Fibroblast of mammary gland (primary cell): Measurements from ENCODE around the gene PPP1R12B.
"Not testable (repeated sequence)": the region's sequence is repeated elsewhere in the genome, so short reads cannot be mapped to it uniquely, and the experiment has no call there.

Source experiments
- DNase-seq: peaks from one replicate; pipeline ENCODE4 v3.0.0-alpha.2; 2010; ENCODE audit warnings: low read depth
- H3K4me3 ChIP-seq: 2 replicates; pipeline ENCODE4 v1.5.1; 2011; ENCODE audit warnings: low read depth, mild to moderate bottlenecking, low read length, moderate library complexity; ENCODE audit not compliant: control insufficient read depth
- CTCF ChIP-seq: conservative IDR thresholded peaks from 2 replicates; pipeline ENCODE4 v1.5.1; 2011; ENCODE audit warnings: low read depth, low read length, inconsistent platforms; ENCODE audit not compliant: control insufficient read depth, insufficient read depth

Gene PPP1R12B

GRCh38 chr1:202627841-202628565, 279.5 kb downstream of the PPP1R12B start:
- DNase-seq, result no peak
- H3K4me3 ChIP-seq, result no peak overlapping the region
- no peak for TF ChIP-seq CTCF

- no peak overlapping the region for H3K4me3 ChIP-seq
- DNase-seq, result no peak
- TF ChIP-seq CTCF, result no peak
These were observed 280.2 kb downstream of the PPP1R12B start for GRCh38 chr1:202628646-202629215.

GRCh38 chr1:202629257-202629811, 280.8 kb downstream of the PPP1R12B start:
- not testable (repeated sequence) for DNase-seq, H3K4me3 ChIP-seq

GRCh38 chr1:202630096-202630495, 281.6 kb downstream of the PPP1R12B start:
- DNase-seq, H3K4me3 ChIP-seq: not testable (repeated sequence)

- no peak for TF ChIP-seq CTCF
- no peak overlapping the region for H3K4me3 ChIP-seq
- DNase-seq, result no peak
These were observed 282.0 kb downstream of the PPP1R12B start for GRCh38 chr1:202630541-202630940.

GRCh38 chr1:202631076-202631923, 282.8 kb downstream of the PPP1R12B start:
- TF ChIP-seq CTCF, result no peak
- no peak overlapping the region for H3K4me3 ChIP-seq
- DNase-seq, result no peak

GRCh38 chr1:202632241-202632640, 283.7 kb downstream of the PPP1R12B start:
- DNase-seq, result no peak
- no peak overlapping the region for H3K4me3 ChIP-seq
- TF ChIP-seq CTCF, result no peak

GRCh38 chr1:202636171-202636570, 287.7 kb downstream of the PPP1R12B start:
- H3K4me3 ChIP-seq, DNase-seq: not testable (repeated sequence)

- H3K4me3 ChIP-seq, DNase-seq: not testable (repeated sequence)
These were observed 289.0 kb downstream of the PPP1R12B start for GRCh38 chr1:202637321-202638018.
